ENCODE data around the gene DHX35.
A peak's percentile ranks its signal among the peaks of the same experiment; 100 is the strongest.

The DHX35 gene, protein sequence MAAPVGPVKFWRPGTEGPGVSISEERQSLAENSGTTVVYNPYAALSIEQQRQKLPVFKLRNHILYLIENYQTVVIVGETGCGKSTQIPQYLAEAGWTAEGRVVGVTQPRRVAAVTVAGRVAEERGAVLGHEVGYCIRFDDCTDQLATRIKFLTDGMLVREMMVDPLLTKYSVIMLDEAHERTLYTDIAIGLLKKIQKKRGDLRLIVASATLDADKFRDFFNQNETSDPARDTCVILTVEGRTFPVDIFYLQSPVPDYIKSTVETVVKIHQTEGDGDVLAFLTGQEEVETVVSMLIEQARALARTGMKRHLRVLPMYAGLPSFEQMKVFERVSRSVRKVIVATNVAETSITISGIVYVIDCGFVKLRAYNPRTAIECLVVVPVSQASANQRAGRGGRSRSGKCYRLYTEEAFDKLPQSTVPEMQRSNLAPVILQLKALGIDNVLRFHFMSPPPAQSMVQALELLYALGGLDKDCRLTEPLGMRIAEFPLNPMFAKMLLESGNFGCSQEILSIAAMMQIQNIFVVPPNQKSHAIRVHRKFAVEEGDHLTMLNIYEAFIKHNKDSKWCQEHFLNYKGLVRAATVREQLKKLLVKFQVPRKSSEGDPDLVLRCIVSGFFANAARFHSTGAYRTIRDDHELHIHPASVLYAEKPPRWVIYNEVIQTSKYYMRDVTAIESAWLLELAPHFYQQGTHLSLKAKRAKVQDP

DNA sequence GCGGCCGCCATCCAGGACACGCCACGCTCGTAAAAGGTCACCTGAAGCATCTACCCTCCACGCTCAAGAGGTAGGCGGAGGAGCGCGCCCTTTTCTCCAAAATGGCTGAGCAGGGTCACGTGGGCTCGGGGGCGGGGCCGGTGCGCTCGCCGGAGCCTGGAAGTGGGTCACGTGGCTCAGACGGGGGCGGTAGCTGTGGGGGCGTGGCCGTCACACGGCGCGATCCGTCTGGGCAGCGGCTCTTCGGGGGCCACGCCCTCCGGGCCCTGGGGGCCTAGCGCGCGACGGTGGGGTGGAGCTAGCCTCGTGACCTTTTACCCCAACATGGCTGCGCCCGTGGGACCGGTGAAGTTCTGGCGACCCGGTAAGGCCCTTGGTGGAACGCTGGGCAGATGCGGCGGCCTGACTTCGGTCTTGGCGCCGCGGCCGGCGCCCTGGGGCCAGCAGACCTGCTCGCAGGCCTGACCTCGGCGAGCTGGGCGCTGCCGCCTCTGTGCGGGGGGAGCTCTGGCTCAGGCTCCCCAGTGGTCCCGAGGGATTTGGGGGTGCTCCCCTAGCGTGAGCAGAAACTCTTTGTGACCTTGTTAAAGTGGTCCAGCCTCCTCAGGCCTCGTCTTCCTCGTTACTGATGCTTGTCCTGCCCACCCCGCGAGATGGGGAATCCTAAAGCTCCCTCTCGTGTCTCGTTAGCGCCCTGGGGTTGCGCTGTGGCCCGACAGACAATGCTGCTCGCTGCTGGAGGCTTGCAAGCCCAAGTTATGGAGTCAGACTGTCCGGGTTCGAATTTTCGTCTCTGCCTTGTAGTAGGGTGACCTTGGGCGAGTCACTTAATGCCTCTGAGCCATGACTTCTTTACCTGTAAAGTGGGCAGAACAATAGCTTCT lies at the start of gene DHX35:
DHX35 (plus strand) TSS at position 301 of the 884 bp plus-strand sequence; CDS start at position 325, 24 bp downstream.
- DNase-seq, result peak; percentile 99

DNA sequence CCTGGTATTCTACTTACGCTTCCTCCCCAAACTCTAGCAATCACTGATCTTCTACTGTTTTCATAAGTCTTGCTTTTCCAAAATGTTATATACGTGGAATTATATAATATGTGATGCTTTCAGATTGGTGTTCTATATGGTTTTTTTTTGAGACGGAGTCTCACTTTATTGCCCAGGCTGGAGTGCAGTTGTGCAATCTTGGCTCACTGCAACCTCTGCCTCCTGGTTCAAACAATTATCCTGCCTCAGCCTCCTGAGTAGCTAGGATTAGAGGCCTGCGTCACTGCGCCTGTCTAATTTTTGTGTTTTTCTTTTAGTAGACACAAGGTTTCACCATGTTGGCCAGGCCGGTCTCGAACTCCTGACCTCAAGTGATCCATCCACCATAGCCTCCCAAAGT lies 46.8 kb upstream of the DHX35 start:
- no peak for DNase-seq

DNA sequence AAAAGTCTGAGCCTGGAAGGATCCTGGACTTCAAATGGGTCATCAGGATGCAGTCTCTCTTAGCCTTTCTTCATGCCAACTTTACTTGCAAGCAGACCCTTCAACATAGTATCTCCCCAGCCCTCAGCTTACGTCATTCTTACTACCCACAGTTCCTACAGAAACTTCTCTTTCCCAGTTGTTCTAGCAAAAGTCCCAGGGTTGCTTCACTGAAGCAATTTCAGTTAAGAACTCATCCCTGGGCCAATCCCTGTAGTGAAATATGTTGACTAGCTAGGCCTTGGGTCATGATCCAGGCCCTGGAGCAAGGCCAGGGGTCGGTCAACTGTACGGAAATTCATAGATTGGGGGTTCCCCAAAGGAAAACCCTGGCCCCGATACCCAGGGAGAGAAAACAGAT lies 44.5 kb upstream of the DHX35 start:
- no peak for DNase-seq

DNA sequence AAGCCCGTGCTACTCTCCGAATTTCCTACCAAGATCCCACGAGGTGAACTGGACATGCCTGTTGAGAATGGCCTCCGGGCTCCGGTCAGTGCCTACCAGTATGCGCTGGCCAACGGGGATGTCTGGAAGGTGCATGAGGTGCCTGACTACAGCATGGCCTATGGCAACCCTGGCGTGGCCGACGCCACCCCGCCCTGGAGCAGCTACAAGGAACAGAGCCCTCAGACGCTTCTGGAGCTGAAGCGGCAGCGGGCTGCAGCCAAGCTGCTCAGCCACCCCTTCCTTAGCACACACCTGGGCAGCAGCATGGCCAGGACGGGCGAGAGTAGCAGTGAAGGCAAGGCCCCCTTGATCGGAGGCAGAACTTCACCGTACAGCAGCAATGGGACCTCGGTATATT lies 44.0 kb upstream of the DHX35 start:
- no peak for DNase-seq

DNA sequence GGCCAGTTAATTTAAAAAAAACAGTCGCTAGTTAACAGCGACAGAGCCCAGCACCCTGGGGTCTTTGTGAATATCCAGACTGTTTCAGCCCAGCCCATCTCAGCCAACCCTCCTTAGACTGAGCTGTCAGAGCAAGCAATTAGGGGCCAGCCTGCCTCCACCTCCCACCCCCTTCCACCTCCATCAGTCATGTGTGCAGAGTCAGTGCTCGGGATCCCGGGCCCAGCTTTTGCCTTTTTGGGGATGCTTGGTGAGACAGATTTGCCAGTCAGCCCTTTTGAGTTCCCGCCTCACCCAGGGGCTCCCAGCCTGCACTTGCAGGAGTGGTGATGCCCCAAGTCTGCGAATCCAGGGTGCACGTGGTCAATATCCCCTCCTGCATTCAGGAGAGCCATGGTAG lies 42.5 kb upstream of the DHX35 start:
- DNase-seq, result no peak

DNA sequence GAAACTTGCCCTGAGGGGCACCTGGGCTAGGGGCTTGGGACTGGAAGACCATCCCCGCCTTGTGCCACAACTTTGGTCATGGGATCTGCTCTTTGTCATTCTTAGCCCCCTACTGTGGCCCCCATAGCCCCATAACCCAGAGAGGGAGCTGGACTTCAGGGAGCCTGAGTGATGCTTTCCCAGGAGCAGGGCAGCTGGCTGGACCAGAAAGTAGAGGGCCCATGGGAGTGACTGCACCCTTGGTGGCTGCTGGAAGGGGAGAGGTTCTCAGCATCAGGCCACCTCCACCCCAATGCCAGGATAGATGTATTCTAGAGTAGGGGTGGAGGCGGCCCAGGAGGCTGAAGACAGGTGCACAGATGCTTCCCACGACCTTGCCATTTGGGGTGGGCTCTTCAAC lies 41.7 kb upstream of the DHX35 start:
- DNase-seq, result no peak

DNA sequence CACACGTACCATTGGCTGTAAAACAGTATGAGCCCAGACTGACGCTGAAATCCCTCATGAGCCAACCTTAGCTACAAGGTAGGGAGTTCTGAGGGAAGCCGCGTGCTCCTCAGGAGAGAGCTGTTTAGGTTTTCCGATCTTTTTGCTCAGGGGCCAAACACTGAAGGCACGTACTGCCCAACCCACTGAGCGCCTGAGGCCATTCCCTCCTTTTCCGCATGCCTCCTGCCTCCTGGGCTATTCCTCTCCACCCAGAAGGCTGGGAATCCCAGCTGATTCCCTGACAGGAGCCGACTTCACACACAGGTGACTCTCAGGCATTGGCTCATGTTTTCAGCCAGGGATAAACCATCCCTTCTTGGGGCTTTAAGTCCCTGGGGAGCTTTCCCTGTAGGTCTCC lies 41.3 kb upstream of the DHX35 start:
- DNase-seq, result no peak

DNA sequence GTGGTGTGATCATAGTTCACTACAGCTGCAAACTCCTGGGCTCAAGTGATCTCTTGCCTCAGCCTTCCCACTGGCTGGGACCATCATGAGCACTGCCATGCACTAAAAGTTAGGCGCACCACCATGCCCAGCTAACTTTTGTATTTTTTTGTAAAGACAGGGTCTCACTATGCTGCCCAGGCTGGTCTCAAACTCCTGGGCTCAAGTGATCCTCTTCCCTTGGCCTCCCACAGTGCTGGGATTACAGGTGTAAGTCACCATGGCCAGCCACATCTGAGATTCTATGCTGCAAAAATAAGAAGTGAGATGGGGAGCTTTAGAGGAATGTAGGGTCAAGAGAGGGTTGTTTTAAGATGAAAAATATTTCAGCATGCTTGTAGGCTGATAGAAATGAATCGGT lies 37.4 kb upstream of the DHX35 start:
- DNase-seq, result no peak

DNA sequence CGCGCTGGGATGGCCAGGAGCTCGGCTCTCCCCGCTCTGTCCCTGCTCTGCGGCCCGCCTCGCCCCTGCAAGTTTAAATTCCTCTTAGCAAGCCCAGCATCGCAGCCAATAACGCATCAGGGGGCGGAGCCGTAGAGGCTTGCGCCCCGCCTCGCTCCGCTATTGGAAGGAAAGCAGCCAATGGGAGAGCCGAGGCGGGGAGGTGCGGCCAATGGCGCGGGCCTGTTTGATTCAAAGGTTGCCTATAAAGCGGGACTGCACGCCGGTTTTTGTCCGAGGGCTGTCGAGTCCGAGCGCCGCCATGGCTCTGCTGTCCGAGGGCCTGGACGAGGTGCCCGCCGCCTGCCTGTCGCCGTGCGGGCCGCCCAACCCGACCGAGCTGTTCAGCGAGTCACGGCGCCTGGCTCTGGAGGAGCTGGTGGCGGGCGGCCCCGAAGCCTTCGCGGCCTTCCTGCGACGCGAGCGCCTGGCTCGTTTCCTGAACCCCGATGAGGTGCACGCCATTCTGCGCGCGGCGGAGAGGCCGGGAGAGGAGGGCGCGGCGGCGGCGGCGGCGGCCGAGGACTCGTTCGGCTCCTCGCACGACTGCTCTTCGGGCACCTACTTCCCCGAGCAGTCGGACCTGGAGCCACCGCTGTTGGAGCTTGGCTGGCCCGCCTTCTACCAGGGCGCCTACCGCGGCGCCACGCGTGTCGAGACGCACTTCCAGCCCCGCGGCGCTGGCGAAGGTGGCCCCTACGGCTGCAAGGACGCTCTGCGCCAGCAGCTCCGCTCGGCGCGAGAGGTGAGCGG lies 35.8 kb upstream of the DHX35 start, which contains the start of gene FAM83D:
FAM83D (plus strand) TSS at position 276 of the 792 bp plus-strand sequence; CDS start at position 302, 26 bp downstream.
- peak; percentile 99 for DNase-seq

DNA sequence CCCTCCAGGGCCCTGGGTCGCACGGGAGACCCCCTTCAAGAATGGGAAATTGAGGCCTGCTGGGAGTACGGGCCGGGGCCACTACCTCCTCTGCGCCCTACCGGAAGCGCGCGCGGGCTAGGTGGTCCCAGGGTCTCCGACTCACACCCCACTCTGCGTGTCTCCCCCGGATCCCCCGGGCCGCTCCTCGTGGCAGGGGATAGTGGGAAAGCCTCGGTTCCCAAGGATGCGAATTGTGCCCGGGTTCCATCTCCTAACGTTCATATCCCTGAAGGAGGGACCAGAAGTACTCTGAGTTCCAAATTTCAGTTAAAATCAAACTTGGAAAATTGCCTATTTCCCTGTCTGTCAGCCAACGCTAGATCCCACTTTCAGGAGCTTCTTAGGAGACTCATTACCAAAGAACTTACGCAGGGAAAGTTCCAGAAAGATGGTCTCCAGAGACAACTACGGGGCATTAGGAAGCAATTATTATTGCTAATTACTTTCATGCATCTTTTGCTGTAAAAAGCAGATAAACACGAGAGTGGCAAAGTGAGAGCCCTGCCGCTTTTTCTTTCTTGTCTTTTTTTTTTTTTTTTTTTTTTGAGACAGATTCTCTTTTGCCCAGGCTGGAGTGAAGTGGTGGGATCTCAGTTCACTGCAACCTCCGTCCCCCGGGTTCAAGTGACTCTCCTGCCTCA lies 35.1 kb upstream of the DHX35 start:
- no peak for DNase-seq

DNA sequence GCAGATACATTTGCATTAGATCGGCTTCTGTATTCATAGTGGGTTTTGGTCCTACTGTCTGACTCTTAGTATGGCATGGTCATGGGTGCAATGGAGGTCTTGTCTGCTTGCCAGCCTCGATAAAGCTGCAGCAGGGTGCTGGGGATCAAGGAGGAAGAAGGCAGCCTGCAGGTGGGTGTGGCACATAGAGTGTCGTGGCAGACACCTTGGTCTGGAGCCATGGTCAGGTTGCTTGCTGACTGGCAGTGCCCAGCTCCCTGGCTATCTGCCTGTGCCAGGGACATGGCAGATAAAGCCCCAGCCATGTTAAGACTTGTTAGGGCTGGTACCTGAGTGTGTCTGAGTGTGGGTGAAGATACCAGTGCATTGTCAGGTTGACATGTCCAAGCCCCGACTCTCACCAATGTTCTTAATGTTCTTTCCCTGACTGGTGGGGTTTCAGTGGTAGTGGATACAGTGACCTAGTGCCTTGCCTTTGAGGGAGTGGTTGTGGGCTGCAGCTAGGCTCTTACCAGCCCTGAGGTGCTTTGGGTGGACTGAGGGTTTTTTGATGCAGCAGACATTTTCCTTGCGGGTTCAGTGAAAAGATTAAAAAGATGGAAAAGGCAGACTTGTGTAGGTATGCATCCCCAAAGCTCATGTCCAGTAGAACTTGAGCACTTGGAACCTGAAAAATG lies 34.1 kb upstream of the DHX35 start:
- DNase-seq, result peak; percentile 21

DNA sequence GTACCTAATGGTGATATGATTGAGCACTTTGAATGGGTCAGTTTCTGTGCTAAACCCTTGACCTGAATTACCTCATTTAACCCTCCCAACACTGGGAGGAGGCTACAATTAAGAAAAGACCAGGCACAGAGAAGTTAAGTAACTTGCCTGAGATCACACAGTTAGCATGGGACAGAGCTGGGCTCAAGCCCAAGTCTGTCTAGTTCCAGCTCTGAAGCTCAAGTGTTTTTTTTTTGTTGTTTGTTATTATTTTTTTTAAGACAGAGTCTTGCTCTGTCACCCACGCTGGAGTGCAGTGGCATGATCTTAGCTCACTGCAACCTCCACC lies 31.9 kb upstream of the DHX35 start:
- DNase-seq, result no peak

DNA sequence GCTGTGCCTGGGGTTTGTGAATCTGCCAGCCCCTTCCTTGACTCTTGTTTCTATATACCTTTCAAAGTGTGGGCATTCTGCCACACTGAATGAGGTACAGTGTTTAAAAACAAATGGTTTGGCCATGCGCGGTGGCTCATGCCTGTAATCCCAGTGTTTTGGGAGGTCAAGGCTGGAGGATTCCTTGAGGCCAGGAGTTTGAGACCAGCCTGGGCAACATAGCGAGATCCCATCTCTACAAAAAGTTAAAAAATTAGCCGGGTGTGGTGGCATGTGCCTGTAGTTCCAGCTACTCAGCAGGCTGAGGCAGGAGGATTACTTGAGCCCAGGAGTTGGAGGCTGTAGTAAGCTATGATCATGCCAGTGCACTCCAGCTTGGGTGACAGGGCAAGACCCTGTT lies 30.2 kb upstream of the DHX35 start:
- DNase-seq, result no peak

DNA sequence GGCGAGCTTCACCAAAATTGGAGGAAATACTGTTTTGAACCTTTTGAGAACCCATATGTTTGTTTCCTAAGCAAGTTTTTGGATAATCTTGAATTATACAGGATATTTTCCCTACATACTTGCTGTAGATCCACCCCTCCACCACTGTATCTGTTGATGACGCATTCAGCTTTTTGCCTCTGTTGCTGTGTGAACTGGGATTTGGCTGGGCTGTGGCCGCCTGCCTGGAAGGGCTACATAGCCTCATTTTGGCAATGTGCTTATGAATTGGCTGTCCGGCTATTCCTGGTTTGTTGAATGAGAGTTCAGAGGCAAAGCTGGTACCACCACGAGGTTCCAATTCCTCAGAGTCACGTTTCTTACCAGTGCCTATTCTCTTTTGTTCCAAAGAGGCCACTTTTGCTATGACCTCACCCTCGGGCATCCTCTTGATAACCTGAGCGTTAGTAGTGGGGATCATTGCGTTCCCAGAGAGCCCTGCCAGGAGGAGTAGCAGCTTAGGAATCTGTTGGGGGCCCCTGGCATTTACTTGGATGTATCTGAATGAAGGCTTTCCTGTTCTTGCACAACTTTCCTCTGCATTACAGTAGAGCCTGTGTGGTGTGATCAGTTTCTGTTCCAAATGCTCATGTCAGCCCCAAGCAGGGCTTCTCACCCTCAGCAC lies 29.6 kb upstream of the DHX35 start:
- DNase-seq, result no peak

DNA sequence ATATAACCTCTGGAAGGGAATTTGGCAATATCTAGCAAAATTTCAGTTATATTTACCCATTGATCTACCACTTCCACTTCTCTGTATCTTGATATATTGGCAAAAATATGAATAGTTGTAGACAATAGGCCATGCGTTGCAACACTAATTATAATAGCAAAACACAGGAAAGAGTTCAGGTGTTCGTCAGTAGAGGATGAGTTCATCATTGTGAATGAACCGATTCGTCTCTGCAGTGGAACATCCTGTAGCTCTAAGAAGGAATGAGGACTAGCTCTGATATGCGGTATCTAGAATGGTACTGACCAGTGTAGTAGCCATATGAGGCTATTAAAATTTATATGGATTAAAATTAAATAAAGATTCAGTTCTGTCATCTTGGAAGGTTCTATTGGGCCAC lies 27.6 kb upstream of the DHX35 start:
- no peak for DNase-seq

DNA sequence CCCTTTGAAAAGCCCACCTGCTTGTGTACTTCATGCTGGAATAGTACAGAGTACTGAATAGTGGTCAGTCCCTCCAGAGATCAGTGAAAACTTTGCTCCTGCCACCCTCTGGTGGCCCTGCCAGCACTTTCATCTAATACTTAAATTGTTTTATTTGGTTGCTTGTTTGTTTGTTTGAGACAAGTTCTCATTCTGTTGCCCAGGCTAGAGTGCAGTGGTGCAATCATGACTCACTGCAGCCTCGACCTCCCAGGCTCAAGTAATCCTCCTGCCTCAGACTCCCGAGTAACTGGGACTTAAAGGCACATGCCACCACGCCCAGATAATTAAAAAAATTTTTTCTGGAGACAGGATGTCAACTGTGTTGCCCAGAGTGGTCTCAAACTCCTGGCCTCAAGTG lies 26.9 kb upstream of the DHX35 start:
- no peak for DNase-seq

DNA sequence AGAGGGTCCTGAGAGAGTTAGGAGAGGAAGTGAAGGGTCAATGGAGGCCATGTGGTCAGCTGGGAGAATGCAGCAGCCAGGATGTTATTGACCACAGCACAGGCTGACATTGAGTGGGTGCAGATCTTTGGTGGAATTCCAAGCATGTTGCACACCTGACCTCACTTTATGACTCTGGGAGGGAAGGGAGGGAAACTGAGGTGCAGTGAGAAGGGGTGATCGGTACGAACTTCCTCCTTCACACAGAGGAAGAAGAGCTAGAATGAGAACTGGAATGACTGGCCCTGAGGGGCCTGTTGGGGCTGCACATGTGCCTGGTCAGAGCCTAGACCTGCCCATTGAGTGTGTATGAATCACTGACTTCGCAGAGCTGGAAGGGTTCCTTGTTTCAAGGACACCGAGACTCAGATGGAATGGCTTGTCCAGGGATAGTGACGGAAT lies 26.2 kb upstream of the DHX35 start:
- DNase-seq, result no peak

DNA sequence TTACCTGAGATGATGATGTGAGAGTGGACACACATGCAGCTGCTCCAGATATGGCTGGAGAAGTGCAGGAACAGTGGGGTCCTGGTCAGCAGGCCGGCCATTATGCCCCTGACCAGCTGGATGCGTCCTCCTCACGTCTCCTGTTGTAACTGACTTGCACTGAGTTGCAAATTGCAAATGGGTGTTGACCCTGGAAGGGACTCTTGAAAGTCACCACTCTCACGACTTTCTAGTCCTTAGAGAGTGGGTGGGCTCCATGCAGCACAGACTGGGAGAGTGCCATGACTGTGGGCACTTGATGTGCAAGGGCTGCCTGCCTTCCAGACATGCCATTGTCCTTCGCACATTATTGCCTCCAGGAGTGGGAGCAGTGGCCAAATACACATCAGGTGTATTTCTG lies 25.1 kb upstream of the DHX35 start:
- DNase-seq, result no peak

DNA sequence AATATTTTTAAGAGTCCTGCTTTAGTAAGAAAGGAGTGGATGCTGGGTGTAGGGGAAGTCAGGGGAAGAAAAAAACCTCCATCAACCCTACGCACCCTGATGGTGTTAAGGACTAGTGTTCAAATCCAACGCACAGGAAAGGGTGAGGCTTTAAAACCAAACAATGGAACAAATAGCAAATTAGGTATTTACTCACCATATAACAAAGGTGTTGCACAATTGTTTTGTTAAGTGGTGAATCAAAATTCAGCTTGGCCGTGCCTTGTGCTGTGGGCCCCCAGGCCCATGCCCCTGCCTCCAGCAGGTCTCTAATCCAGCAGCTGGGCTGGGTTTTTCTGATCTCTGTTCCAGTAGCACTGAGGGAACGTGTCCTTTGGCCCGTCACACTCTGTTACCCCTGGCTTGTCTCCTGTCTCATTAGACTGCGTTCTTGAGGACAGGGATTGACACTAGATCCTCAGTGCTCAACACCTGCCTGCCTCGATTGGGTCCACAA lies 24.1 kb upstream of the DHX35 start:
- DNase-seq, result no peak

DNA sequence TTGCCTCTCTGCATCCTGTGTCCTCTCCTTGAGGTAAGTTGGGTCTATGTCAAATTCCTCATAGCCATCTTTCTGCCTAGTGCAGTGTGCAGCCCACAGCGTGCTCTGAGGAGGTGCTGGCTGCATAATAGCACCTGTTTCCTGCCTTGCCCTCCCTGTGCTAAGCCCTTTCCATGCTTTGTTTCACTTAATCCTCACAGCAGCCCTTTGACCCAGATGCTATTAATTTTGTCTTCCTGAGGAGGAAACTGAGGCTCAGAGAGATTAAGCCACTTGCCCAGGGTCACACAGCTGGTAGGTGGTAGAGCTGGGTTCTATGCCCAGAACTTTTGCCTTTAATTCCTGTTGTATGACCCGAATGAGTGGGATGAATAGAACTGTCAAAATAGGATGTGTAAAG lies 22.5 kb upstream of the DHX35 start:
- no peak for DNase-seq

DNA sequence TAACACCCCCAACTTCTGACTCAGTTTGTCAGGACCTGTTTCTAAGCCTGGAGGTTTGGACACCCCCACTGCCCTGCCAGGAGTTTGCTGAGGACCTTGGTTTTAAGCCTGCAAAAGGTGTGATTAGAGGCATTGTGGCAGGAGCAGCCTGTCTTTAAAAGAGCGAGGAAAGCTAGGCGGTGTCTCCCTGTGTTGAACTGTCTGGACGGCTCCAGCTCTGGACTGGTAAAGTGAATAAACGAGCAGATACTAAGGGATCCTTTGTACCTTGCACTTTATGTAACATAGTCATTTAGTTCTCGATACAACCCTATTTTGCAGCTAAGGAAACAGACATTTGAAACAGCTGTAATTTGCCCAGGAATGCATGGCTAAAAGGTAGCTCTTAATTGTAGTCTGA lies 21.5 kb upstream of the DHX35 start:
- DNase-seq, result no peak
